Jurkat, Clone E6-1 (cell line): ENCODE data around the gene RMRP.

Experiments
- DNase-seq: peaks from one replicate; pipeline ENCODE4 v3.0.0-alpha.2; 2011; ENCODE audit warnings: low read depth, low spot score
- H3K4me3 ChIP-seq: 2 replicates; pipeline ENCODE4 v1.5.1; 2011; ENCODE audit warnings: mild to moderate bottlenecking, low read length, control low read depth, moderate library complexity

RMRP gene

DNA sequence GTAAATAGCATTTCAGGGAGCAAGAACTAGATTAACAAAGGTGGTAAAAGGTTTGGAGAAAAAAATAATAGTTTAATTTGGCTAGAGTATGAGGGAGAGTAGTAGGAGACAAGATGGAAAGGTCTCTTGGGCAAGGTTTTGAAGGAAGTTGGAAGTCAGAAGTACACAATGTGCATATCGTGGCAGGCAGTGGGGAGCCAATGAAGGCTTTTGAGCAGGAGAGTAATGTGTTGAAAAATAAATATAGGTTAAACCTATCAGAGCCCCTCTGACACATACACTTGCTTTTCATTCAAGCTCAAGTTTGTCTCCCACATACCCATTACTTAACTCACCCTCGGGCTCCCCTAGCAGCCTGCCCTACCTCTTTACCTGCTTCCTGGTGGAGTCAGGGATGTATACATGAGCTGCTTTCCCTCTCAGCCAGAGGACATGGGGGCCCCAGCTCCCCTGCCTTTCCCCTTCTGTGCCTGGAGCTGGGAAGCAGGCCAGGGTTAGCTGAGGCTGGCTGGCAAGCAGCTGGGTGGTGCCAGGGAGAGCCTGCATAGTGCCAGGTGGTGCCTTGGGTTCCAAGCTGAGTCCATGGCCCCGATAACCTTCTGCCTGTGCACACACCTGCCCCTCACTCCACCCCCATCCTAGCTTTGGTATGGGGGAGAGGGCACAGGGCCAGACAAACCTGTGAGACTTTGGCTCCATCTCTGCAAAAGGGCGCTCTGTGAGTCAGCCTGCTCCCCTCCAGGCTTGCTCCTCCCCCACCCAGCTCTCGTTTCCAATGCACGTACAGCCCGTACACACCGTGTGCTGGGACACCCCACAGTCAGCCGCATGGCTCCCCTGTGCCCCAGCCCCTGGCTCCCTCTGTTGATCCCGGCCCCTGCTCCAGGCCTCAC lies 15.6 kb upstream of the RMRP start, which contains the start of gene CA9:
TSS of gene CA9 (plus strand) at position 797 of the 893 bp plus-strand sequence. CDS start at position 829, 32 bp downstream.
- no peak within 1 kb of the TSS for H3K4me3 ChIP-seq
- DNase-seq, result no peak

GRCh38 chr9:35669331-35670145 lies 11.7 kb upstream of the RMRP start:
- DNase-seq, result no peak
- H3K4me3 ChIP-seq, result no peak overlapping the region

DNA sequence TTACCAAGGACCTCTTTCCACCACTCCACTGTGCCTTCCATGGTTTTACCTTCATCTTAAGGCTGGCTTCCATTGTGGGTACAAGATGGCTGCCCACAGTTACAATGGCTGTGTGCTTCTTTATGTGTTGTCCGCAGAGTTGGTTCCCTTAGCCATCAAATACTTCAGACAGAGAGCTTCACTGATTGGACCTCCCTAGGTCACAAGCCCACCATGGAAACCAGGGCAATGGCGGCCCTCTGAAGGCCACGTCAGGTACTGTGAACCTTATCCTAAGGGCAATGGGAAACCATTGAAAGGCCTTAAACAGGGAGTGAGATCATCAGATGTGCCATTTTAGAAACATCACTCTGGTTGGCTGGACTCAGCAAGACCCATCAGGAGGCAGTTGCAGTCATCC lies 10.1 kb upstream of the RMRP start:
- H3K4me3 ChIP-seq, result no peak overlapping the region
- DNase-seq, result no peak

GRCh38 chr9:35666549-35666948 lies 8.7 kb upstream of the RMRP start:
- no peak for DNase-seq
- no peak overlapping the region for H3K4me3 ChIP-seq

DNA sequence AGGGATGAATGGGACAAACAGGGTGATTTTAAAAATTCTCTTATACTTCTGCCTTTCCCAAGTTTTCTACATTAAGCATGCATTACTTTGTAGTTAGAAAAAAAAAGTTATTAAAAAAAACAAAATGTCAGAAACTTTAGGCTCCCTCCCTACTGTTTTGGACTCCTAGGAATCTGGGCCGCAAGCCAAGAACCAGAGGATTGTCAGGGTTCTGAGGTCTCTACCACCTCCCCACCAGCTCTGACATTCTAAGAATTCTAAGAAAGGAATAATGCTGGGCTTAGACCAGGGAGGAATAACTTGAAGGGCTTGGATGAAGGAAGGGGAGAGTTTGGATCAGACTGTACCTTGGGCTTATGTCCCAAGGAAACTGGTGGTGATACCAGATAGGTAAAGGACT lies 8.2 kb upstream of the RMRP start:
- DNase-seq, result no peak
- peak overlapping the region; percentile 59 for H3K4me3 ChIP-seq

- no peak for DNase-seq
- peak overlapping the region; percentile 59 for H3K4me3 ChIP-seq
These were observed 7.6 kb upstream of the RMRP start for GRCh38 chr9:35665471-35665818.

- peak within 1 kb of the TSS; percentile 59 for H3K4me3 ChIP-seq
- DNase-seq, result peak; percentile 68
These were observed 7.0 kb upstream of the RMRP start, which contains the start of gene ARHGEF39 for GRCh38 chr9:35664531-35665470. ARHGEF39 (minus strand) TSS chr9:35665195; CDS start chr9:35665169, 26 bp downstream.

DNA sequence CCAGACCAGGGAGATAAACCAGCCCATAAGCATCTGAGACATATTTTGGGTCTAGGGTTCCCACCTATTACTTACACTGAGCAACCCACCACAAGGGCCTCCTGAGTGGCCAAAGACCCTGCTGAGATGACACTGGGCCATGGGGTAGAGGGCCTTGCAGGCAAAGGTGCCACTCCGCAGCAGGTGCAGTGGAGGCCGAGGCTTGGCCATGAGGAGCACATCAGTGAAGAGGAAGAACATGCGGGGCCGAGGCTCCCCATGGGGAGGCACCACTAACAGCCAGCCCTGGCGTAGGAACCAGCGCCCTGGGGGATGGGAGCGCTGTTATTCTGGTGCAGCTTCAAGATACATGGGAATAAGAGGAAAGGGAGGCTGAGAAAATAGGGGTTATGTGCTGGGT lies 4.6 kb upstream of the RMRP start:
- H3K4me3 ChIP-seq, result no peak overlapping the region; the same call in 1 of the 2 replicates
- no peak for DNase-seq

DNA sequence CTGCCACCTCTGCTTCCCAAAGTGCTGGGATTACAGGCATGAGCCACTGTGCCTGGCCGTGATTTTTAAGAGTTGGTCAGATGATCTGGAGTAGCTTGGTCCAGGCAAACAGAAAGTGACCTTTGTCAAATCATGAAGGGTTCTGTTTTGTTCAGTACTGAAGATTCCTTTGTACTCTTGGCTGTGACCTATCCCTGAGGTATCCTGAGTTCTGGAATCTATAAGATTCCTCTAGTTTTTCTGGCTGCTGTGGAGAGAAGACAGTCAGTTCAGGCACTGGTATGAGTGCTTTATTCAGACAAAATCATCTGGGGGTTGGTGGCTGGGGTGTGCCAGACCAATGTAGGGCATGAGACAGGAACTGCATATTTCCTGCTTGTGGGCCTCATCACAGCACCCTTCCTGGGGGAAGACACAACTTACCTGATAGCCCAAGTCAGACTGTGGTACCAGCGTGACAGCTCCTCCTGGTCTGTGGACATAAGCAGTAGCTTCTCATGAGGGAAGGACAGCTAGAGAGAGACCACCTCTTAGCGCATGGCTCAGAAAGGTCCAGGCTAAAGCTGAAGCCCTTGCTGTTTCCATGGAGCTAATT lies 4.0 kb upstream of the RMRP start:
- DNase-seq, result peak; percentile 55
- peak overlapping the region; percentile 20 for H3K4me3 ChIP-seq

DNA sequence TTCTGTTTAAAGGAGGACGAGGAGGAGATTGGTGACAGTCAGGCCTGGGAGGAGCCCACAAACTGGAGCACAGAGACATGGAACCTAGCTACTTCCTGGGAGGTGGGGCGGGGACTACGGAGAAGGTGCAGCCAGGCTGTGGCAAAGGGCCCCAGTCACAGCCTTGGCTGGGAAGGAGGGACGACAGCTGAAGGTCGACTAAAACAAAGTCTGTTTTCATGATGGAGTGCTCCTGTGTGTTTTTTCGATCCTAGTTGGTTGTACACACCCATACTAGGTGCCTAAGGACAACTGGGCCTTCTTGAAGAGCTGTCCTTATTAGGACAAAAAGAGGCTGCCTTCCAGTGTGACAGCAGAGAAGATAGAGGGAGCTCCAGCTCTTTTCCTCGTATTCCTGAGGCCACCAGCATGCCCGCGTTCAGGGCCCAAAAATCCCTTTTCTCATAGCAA lies 3.2 kb upstream of the RMRP start:
- DNase-seq, result no peak
- H3K4me3 ChIP-seq, result no peak overlapping the region

- DNase-seq, result no peak
- peak overlapping the region; percentile 72; the same call in 1 of the 2 replicates for H3K4me3 ChIP-seq
These were observed 1.5 kb upstream of the RMRP start for GRCh38 chr9:35659340-35659739.

GRCh38 chr9:35658968-35659220 lies 1.1 kb upstream of the RMRP start:
- peak overlapping the region; percentile 72 for H3K4me3 ChIP-seq
- no peak for DNase-seq

- peak; percentile 40 for DNase-seq
- H3K4me3 ChIP-seq, result peak within 1 kb of the TSS; percentile 72
These were observed 533 bp upstream of the RMRP start, which contains the start of gene CCDC107 for GRCh38 chr9:35658137-35658967. CCDC107 (plus strand) TSS chr9:35658292; CDS start chr9:35658380, 88 bp downstream.

- peak overlapping the region; percentile 72 for H3K4me3 ChIP-seq
- DNase-seq, result no peak
These were observed 831 bp downstream of the RMRP start for GRCh38 chr9:35656831-35657545.

DNA sequence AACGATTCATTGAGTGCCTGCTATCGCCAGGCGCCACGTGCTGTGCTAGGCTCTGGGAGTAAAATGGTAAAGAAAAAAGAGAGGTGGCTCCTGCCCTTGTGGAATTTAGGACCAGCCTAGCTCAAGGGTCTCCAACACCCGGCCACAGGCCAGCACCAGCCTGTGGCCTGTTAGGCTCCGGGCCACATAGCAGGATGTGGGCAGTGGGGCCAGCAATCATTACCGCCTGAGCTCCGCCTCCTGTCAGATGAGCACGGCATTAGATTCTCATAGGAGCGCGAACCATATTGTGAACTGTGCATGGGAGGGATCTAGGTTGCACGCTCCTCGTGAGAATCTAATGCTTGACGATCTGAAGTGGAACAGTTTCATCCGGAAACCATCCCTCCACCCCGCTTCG lies 1.5 kb downstream of the RMRP start:
- no peak for DNase-seq
- H3K4me3 ChIP-seq, result no peak overlapping the region

GRCh38 chr9:35653611-35654010 lies 4.2 kb downstream of the RMRP start:
- no peak for DNase-seq
- no peak overlapping the region for H3K4me3 ChIP-seq

DNA sequence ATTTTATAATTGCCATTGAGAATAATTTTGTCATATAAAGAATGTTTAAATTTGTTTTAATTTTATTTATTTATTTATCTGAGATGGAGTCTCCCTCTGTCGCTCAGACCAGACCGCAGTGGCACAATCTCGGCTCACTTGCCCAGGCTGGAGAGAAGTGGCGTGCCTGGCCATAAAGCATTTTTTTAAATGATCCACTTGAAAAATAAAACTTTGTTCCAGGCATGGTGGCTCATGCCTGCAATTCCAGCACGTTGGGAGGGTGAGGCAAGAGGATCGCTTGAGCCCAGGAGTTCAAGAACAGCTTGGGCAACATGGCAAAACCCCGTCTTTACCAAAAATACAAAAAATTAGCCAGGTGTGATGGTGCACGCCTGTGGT lies 5.0 kb downstream of the RMRP start:
- no peak overlapping the region for H3K4me3 ChIP-seq
- DNase-seq, result no peak
